ENCODE results near the gene NFE2L1.
A peak's percentile ranks its signal among the peaks of the same experiment; 100 is the strongest.

Gene NFE2L1

DNA sequence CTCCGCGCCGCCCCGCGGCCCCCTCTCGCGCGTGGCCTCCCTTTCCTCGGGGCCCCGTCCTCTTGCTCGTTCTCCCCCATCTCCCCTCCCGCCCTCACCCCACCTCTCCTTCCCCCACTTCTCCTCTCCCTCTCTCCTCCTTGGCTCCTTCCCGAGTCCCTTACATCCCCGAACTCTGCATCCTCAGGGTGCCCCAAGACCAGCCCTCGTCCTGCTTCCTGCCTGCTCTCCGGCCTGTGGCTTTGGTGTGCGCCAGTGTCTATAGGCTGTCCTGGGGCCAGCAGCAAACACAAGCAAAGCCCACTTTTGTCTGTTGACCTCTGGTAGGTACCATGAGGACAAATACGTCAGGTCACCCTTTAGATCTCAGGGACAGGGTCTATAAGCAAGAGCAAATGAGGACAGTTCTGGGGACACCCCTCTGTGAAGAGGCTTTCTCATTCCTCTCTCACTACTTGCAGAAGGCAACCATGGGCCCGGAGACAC lies 10.3 kb upstream of the NFE2L1 start:
- H3K4me3 ChIP-seq (IDR thresholded peaks at IDR 0.05; ENCODE audit: insufficient read depth, low read depth, low read length) = no peak overlapping the region
- no peaks in the 10 kb centered on the region for H3K27me3 ChIP-seq (ENCODE audit: insufficient read depth, low read depth)
- H4K20me1 ChIP-seq (ENCODE audit: insufficient read depth) = no peaks in the 10 kb centered on the region
- no peak overlapping the region for H3K27ac ChIP-seq
- H3K4me2 ChIP-seq = peak overlapping the region; percentile 76
- H3K79me2 ChIP-seq (ENCODE audit: insufficient read depth, low read depth) = no peaks in the 10 kb centered on the region
- no peak overlapping the region; the same call in 1 of the 2 replicates for H3K9ac ChIP-seq
- TF ChIP-seq, protein P1, sequence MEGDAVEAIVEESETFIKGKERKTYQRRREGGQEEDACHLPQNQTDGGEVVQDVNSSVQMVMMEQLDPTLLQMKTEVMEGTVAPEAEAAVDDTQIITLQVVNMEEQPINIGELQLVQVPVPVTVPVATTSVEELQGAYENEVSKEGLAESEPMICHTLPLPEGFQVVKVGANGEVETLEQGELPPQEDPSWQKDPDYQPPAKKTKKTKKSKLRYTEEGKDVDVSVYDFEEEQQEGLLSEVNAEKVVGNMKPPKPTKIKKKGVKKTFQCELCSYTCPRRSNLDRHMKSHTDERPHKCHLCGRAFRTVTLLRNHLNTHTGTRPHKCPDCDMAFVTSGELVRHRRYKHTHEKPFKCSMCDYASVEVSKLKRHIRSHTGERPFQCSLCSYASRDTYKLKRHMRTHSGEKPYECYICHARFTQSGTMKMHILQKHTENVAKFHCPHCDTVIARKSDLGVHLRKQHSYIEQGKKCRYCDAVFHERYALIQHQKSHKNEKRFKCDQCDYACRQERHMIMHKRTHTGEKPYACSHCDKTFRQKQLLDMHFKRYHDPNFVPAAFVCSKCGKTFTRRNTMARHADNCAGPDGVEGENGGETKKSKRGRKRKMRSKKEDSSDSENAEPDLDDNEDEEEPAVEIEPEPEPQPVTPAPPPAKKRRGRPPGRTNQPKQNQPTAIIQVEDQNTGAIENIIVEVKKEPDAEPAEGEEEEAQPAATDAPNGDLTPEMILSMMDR (conservative IDR thresholded peaks at IDR 0.05; ENCODE audit: low read depth, low read length) = no peak
- H3K4me1 ChIP-seq (ENCODE audit: low read depth, poor library complexity, severe bottlenecking) = peaks cover 15% of the 10 kb centered on the region
- H2AFZ ChIP-seq (ENCODE audit: low read depth) = peak overlapping the region; percentile 66; the same call in 1 of the 2 replicates
- H3K36me3 ChIP-seq (ENCODE audit: insufficient read depth) = no peaks in the 10 kb centered on the region

DNA sequence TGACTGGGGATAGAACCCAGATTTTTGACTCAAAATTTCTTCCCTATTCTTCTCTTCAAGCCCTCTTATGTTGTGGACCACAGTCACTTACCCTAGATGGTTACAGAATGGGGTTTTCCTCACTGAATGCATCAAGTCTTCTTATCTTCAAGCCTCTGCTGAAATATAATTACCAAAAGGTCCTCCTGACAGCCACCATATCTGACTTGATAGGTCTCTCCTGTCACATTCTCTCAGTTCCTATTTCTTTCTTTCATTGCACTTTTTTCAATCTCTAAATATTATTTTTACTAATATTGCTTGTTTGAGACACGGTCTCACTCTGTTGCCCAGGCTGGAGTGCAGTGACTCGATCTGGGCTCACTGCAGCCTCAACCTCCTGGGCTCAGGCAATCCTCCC lies 9.5 kb upstream of the NFE2L1 start:
- Histone ChIP-seq H3K4me3 (IDR thresholded peaks at IDR 0.05; ENCODE audit: insufficient read depth, low read depth, low read length) (no peak overlapping the region), H3K4me1 (ENCODE audit: low read depth, poor library complexity, severe bottlenecking) (peaks cover 15% of the 10 kb centered on the region), H3K27ac (no peak overlapping the region), H3K27me3 (ENCODE audit: insufficient read depth, low read depth) (no peaks in the 10 kb centered on the region), H2AFZ (ENCODE audit: low read depth) (no peak overlapping the region), H3K79me2 (ENCODE audit: insufficient read depth, low read depth) (no peaks in the 10 kb centered on the region), H4K20me1 (ENCODE audit: insufficient read depth) (no peaks in the 10 kb centered on the region), H3K9ac (no peak overlapping the region), H3K36me3 (ENCODE audit: insufficient read depth) (no peaks in the 10 kb centered on the region), H3K4me2 (no peak overlapping the region)
- TF ChIP-seq, protein P1 (conservative IDR thresholded peaks at IDR 0.05; ENCODE audit: low read depth, low read length) = no peak

DNA sequence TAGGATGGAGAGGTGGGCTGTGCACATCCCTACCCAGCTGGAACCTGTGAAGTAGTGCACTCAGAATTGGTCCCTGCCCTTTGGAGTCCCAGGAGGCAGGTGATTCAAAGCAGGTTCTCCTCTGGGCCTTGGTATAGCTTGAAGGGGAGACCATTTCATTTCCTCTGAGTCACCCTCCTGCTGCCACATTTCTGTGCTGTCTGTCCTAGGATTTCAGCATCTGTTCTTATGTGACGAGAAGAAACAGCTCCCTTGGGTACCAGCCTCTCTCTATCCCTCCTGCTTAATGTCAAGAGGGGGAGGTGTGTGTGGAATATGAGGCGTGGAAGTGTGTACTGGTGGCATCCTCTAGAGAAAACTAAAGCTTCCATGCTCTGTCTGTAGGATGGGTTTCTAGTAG lies 5.0 kb upstream of the NFE2L1 start:
- Histone ChIP-seq H3K4me2 (no peak overlapping the region), H3K4me3 (IDR thresholded peaks at IDR 0.05; ENCODE audit: insufficient read depth, low read depth, low read length) (no peak overlapping the region), H2AFZ (ENCODE audit: low read depth) (no peak overlapping the region), H3K79me2 (ENCODE audit: insufficient read depth, low read depth) (peaks cover 17% of the 10 kb centered on the region), H3K4me1 (ENCODE audit: low read depth, poor library complexity, severe bottlenecking) (peaks cover 14% of the 10 kb centered on the region), H3K9ac (no peak overlapping the region), H3K36me3 (ENCODE audit: insufficient read depth) (no peaks in the 10 kb centered on the region), H3K27me3 (ENCODE audit: insufficient read depth, low read depth) (no peaks in the 10 kb centered on the region), H4K20me1 (ENCODE audit: insufficient read depth) (no peaks in the 10 kb centered on the region), H3K27ac (no peak overlapping the region)
- TF ChIP-seq, protein P1 (conservative IDR thresholded peaks at IDR 0.05; ENCODE audit: low read depth, low read length) = no peak

DNA sequence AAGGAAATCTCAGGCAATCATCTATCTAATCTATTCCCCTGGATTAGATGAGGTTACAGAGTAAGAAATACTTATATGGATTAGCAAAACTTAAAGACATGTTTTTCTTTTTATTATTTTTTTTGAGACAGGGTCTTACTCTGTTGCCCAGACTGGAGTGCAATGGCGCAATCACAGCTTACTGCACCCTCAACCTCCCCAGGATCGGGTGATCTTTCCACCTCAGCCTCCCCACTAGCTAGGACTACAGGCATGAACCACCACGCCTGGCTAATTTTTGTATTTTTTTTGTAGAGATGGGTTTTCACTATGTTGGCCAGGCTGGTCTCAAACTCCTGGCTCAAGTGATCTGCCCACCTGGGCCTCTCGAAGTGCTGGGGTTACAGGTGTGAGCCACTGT lies 3.3 kb upstream of the NFE2L1 start:
- no peak overlapping the region for H3K9ac ChIP-seq
- H3K27me3 ChIP-seq (ENCODE audit: insufficient read depth, low read depth) = no peaks in the 10 kb centered on the region
- peaks cover 15% of the 10 kb centered on the region for H3K4me1 ChIP-seq (ENCODE audit: low read depth, poor library complexity, severe bottlenecking)
- H3K4me2 ChIP-seq = no peak overlapping the region
- no peak overlapping the region for H2AFZ ChIP-seq (ENCODE audit: low read depth)
- TF ChIP-seq, protein P1 (conservative IDR thresholded peaks at IDR 0.05; ENCODE audit: low read depth, low read length) = no peak
- H3K36me3 ChIP-seq (ENCODE audit: insufficient read depth) = no peaks in the 10 kb centered on the region
- H3K27ac ChIP-seq = no peak overlapping the region
- H3K4me3 ChIP-seq (IDR thresholded peaks at IDR 0.05; ENCODE audit: insufficient read depth, low read depth, low read length) = no peak overlapping the region
- no peaks in the 10 kb centered on the region for H4K20me1 ChIP-seq (ENCODE audit: insufficient read depth)
- peaks cover 29% of the 10 kb centered on the region for H3K79me2 ChIP-seq (ENCODE audit: insufficient read depth, low read depth)
